ENCODE measurements around the gene SOX18.

SOX18 gene

DNA sequence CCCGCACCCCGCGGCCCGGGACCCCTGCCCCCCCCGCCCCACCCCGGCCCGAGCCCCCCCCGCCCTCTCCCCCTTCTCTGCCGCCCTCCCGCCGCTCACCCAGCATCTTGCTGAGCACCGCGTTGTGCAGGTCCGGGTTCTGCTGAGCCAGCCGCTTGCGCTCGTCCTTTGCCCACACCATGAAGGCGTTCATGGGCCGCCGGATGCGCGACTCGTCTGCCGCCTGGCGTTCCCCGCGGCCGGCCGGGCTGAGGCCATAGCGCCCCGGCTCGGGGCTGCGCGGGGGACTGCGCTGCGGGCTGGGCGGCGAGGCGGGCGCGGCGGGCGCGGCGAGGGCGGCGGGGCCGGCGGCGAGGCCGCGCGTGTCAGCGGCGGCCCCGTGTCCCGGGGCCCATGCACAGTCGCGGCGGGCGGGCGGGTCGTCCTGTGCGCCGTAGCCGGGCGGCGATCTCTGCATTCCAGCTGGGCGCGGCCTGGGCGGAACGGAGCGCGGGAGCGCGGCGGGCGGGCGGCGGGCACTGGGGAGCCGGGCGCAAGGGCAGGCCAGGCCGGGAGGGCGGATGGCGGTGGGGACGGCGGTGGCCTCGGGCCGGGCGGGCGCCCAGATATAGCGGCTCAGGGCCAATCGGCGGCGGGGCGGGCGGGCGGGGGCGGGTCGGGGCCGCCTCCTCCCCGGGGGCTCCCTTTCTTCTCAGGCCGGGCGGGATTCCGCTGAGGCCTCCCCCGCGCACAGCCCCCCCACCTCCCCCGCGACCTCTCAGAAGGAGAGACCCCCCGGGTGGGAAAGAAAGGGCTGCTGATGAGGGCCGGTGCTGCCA lies at the start of gene SOX18:
SOX18 (minus strand) TSS at position 580 of the 818 bp plus-strand sequence; CDS start at position 457, 123 bp downstream.
- DNase-seq (ENCODE audit: low read depth) = peak; percentile 19
- TF ChIP-seq CTCF (conservative IDR thresholded peaks at IDR 0.05; ENCODE audit: control insufficient read depth, insufficient read depth, low read depth, low read length) = no peak
- H3K4me3 ChIP-seq (ENCODE audit: control insufficient read depth, low read depth, low read length) = no peak within 1 kb of the TSS

DNA sequence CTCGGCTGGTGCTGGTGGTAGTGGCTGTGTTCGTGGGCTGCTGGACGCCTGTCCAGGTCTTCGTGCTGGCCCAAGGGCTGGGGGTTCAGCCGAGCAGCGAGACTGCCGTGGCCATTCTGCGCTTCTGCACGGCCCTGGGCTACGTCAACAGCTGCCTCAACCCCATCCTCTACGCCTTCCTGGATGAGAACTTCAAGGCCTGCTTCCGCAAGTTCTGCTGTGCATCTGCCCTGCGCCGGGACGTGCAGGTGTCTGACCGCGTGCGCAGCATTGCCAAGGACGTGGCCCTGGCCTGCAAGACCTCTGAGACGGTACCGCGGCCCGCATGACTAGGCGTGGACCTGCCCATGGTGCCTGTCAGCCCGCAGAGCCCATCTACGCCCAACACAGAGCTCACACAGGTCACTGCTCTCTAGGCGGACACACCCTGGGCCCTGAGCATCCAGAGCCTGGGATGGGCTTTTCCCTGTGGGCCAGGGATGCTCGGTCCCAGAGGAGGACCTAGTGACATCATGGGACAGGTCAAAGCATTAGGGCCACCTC lies 49.1 kb upstream of the SOX18 start:
- H3K4me3 ChIP-seq (ENCODE audit: control insufficient read depth, low read depth, low read length) = no peak overlapping the region
- DNase-seq (ENCODE audit: low read depth) = no peak
- TF ChIP-seq CTCF (conservative IDR thresholded peaks at IDR 0.05; ENCODE audit: control insufficient read depth, insufficient read depth, low read depth, low read length) = no peak

DNA sequence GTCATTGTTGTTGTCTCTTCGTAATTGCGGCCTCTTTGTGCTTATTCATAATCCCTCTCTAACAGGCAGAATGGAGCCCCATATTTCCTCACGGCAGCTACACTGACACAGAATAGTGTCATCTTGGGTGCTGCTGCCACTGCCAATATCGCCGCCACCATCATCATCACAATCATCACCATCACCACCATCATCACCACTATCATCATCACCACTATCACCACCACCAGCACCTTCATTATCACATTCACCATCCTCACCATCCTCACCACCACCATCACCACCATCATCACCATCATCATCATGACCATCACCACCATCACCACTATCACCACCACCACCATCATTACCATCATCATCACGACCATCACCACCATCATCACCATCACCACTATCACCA lies 47.1 kb upstream of the SOX18 start:
- H3K4me3 ChIP-seq (ENCODE audit: control insufficient read depth, low read depth, low read length) = no peak overlapping the region
- DNase-seq (ENCODE audit: low read depth) = no peak
- no peak for TF ChIP-seq CTCF (conservative IDR thresholded peaks at IDR 0.05; ENCODE audit: control insufficient read depth, insufficient read depth, low read depth, low read length)

DNA sequence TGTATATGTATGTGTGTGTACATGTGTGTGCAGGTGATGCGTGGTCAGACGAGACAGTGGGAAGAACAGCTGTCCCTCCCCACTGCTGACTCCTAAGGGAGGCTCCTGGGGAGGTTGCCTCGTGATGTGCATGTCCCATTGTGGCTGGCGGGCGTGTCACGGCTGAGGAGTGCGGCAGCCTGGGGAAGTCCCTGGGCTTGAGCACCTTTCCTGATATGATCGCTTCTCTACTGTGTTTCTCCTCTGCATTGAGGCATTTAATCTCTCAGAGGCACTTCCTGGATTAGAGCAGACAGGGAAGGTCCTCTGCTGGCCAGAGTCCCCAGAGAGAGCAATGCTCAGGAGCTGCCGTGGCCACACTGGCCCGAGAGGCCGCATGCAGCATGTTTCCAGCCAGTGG lies 46.5 kb upstream of the SOX18 start:
- DNase-seq (ENCODE audit: low read depth) = no peak
- H3K4me3 ChIP-seq (ENCODE audit: control insufficient read depth, low read depth, low read length) = no peak overlapping the region
- TF ChIP-seq CTCF (conservative IDR thresholded peaks at IDR 0.05; ENCODE audit: control insufficient read depth, insufficient read depth, low read depth, low read length) = no peak

GRCh38 chr20:64095455-64095854 lies 46.0 kb upstream of the SOX18 start:
- DNase-seq (ENCODE audit: low read depth) = no peak
- TF ChIP-seq CTCF (conservative IDR thresholded peaks at IDR 0.05; ENCODE audit: control insufficient read depth, insufficient read depth, low read depth, low read length) = no peak
- H3K4me3 ChIP-seq (ENCODE audit: control insufficient read depth, low read depth, low read length) = no peak overlapping the region

DNA sequence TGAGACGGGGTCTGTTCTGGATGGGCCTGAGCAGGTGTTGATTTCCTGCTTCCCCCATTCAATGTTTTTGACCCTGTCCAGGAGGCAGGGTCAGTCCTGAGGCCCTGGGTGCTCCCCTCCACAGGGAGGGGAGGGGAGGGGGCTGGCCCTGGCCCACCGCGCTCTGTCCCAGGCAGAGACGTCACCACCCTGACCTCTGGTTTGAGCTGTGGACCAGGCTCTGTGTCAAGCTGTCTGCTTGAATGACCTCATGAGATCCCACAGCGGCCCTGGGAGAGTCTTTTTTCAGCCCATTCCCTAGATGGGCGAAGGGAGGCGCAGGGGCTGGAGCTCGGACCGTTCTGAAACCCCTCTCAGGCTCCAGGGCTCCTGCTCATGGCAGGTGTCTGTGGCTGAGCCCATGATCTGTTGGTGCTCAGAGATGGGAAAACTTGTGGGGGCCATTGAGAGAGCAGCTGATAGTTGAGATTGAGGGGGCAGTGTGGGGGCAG lies 43.6 kb upstream of the SOX18 start:
- no peak for TF ChIP-seq CTCF (conservative IDR thresholded peaks at IDR 0.05; ENCODE audit: control insufficient read depth, insufficient read depth, low read depth, low read length)
- DNase-seq (ENCODE audit: low read depth) = no peak
- H3K4me3 ChIP-seq (ENCODE audit: control insufficient read depth, low read depth, low read length) = no peak overlapping the region
